Measurements from ENCODE around the gene CD19. TPM values are rescaled to one million over a fixed set of nuclear protein-coding genes. Genes with fewer than 3 reads are reported as not detected.

CD19 gene
- total and polyA plus RNA-seq, 12 donors = 0.06 to 0.19 TPM; not detected in 10

DNA sequence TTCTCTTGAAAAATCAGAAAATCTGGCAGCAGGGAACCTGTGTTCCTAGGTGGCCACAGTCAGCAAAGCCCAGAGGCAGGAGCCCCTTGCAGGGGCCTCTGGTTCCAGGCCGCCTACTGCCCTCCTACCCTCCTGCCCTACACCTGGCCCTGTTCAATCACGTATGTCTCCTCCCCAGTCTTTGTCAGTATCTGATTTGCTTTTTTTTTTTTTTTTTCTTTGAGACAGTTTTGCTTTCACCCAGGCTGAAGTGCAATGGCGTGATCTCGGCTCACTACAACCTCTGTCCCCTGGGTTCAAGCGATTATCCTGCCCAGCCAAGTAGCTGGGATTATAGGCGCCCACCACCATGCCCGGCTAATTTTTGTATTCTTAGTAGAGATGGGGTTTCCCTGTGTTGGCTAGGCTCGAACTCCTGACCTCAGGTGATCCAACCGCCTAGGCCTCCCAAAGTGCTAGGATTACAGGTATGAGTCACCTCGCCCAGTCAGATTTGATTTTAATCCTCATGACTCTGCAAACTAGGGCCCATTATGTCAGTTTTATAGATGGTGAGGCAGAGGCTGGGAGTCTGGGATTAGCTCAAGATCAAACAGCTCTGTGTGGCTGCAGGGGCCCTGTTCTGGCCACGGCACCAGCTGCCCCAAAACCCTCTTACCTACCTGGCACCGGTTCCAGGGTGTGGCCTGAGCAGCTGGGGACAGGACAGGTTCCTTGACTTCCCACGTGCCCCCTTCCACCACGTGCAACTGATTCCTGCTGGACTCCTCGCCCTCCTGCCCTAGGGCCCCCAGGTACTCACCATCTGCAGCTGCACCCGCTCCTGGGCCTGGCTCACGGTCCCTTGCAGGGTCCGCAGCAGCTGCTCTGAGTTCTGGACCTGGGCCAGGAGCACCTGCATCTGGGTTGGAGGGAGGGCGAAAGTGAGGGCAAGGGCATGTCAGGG lies 21.4 kb upstream of the CD19 start:
- Histone ChIP-seq H3K9me3 (no peaks in the 10 kb centered on the region), H3K4me1 (no peaks in the 10 kb centered on the region), H3K27ac (no peak overlapping the region), H3K4me3 (no peak overlapping the region), H3K27me3 (no peaks in the 10 kb centered on the region), H3K36me3 (peaks cover 0 to 100% (median 35%) of the 10 kb centered on the region in 9 donors)
- DNase-seq = no peak
- 88 to 91% methylated on average over 19 of the region's 19 CpGs for whole genome bisulfite sequencing, 2 donors
- intact Hi-C loops (cut with DNase I) = no loop called here
- TF ChIP-seq, protein P1, sequence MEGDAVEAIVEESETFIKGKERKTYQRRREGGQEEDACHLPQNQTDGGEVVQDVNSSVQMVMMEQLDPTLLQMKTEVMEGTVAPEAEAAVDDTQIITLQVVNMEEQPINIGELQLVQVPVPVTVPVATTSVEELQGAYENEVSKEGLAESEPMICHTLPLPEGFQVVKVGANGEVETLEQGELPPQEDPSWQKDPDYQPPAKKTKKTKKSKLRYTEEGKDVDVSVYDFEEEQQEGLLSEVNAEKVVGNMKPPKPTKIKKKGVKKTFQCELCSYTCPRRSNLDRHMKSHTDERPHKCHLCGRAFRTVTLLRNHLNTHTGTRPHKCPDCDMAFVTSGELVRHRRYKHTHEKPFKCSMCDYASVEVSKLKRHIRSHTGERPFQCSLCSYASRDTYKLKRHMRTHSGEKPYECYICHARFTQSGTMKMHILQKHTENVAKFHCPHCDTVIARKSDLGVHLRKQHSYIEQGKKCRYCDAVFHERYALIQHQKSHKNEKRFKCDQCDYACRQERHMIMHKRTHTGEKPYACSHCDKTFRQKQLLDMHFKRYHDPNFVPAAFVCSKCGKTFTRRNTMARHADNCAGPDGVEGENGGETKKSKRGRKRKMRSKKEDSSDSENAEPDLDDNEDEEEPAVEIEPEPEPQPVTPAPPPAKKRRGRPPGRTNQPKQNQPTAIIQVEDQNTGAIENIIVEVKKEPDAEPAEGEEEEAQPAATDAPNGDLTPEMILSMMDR (IDR thresholded peaks at IDR 0.05) = no peak
- ATAC-seq = peak in 1 of 8 donors; percentile 17

DNA sequence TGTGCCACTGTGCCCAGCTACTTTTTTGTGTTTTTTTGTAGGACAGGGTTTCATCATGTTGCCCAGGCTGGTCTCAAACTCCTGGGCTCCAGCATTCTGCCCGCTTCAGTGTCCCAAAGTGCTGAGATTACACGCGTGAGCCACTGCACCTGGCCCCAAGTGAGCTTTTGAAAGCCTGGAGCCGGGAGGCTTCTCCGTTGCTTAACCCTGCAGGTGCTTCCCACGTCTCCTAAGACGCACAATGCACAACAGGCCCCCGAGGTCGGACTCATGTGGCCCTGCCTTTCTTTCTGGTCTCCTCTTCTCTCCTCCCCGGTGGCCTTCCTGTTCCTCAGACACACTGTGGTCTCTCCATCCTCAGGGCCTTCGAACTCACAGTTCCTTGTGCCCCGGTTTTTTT lies 19.2 kb upstream of the CD19 start:
- WGBS, 2 donors = 90 to 91% methylated on average over 12 of the region's 12 CpGs
- intact Hi-C loops (cut with DNase I) = no loop called here

DNA sequence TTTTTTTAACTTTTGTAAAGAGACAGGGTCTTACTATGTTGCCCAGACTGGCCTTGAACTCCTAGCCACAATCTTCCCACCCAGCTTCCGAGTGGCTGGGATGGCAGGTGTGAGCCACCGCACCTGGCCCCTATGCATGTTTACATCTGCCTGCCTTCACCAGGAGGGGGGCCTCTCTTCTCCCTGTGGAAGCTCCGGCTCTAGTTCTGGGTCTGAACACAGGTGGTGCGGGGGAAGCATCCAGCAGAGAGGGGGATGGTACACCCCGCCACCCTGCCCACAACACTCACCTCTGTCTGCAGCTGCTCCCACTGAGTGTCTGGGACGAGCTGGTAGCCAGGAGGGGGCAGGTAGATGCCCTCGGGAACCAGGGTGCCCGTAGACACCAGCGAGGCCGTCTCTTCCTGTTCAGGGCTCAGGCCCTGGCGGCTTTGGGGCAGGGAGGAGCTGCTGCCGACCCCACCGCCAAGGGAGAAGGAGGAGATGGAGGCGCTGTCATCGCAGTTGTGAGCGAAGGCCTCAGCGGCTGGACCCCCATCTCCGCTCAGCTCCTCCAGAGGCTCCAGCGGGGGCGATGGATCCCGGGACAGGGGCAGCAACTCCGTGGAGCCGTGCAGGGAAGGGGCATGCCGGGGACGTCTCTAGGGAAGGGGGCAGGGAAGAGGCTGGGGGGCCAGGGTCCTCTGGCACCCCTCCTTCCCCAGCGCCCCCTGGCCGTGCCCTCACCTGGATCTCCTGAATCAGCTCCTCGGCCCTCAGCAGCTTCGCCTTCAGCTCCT lies 17.6 kb upstream of the CD19 start:
- 94 to 95% methylated on average over 29 of the region's 29 CpGs for WGBS, 2 donors
- H3K36me3 ChIP-seq = peaks cover 0 to 100% (median 43%) of the 10 kb centered on the region in 9 donors

More for the DNA sequence above, 19.2 kb upstream of the CD19 start:
- Histone ChIP-seq H3K4me1 (no peaks in the 10 kb centered on the region), H3K36me3 (peaks cover 0 to 100% (median 36%) of the 10 kb centered on the region in 9 donors), H3K27ac (no peak overlapping the region), H3K4me3 (no peak overlapping the region), H3K9me3 (no peaks in the 10 kb centered on the region), H3K27me3 (no peaks in the 10 kb centered on the region)
- ATAC-seq (no peak), DNase-seq (no peak)
- TF ChIP-seq, protein P1 (IDR thresholded peaks at IDR 0.05) = no peak

GRCh38 chr16:28915181-28915580 lies 16.6 kb upstream of the CD19 start:
- TF ChIP-seq, protein P1 (IDR thresholded peaks at IDR 0.05) = no peak
- no peaks in the 10 kb centered on the region for H3K27me3 ChIP-seq

More for the DNA sequence above, 17.6 kb upstream of the CD19 start:
- Histone ChIP-seq H3K27ac (no peak overlapping the region), H3K27me3 (no peaks in the 10 kb centered on the region), H3K9me3 (no peaks in the 10 kb centered on the region), H3K4me1 (no peaks in the 10 kb centered on the region), H3K4me3 (no peak overlapping the region)
- intact Hi-C loops (cut with DNase I) = no loop called here
- DNase-seq = no peak
- ATAC-seq = peak in 1 of 8 donors; percentile 53
- TF ChIP-seq, protein P1 (IDR thresholded peaks at IDR 0.05) = no peak

More at GRCh38 chr16:28915181-28915580, 16.6 kb upstream of the CD19 start:
- Histone ChIP-seq H3K9me3 (no peaks in the 10 kb centered on the region), H3K27ac (no peak overlapping the region), H3K4me1 (no peaks in the 10 kb centered on the region), H3K36me3 (peaks cover 0 to 99% (median 43%) of the 10 kb centered on the region in 9 donors), H3K4me3 (no peak overlapping the region)
- intact Hi-C loops (cut with DNase I) = no loop called here
- DNase-seq (no peak), ATAC-seq (no peak)
